Mesendoderm (in vitro differentiated cells): ENCODE results near the gene FNDC10.

Experiments used
- DNase-seq: peaks from one replicate; pipeline ENCODE4 v3.0.0; 2013
- H2AK5ac ChIP-seq: 2 replicates; pipeline ENCODE4 v1.6.1; 2013; ENCODE audit warnings: low read length, inconsistent platforms
- H2BK120ac ChIP-seq: 2 replicates; pipeline ENCODE4 v1.6.1; 2013; ENCODE audit warnings: low read depth, mild to moderate bottlenecking, low read length, moderate library complexity, mixed read lengths
- H2BK15ac ChIP-seq: replicated peaks from 2 replicates; pipeline ENCODE4 v1.6.1; 2013; ENCODE audit warnings: low read depth, mild to moderate bottlenecking, moderate library complexity
- H2BK5ac ChIP-seq: 2 replicates; pipeline ENCODE4 v1.6.1; 2013; ENCODE audit warnings: low read length, inconsistent platforms
- H3K18ac ChIP-seq: 2 replicates; pipeline ENCODE4 v1.6.1; 2013; ENCODE audit warnings: mild to moderate bottlenecking, low read length, mixed read lengths
- H3K23ac ChIP-seq: one replicate; pipeline ENCODE4 v1.6.1; 2013; ENCODE audit warnings: low read length
- H3K27ac ChIP-seq: 2 replicates; pipeline ENCODE4 v1.5.1; 2013; ENCODE audit warnings: low read depth, mild to moderate bottlenecking, inconsistent platforms, low read length, moderate library complexity
- H3K27me3 ChIP-seq: 2 replicates; pipeline ENCODE4 v1.6.1; 2013; ENCODE audit warnings: low read length, control low read depth, mild to moderate bottlenecking, inconsistent platforms; ENCODE audit not compliant: insufficient read depth, poor library complexity
- H3K36me3 ChIP-seq: 2 replicates; pipeline ENCODE4 v1.6.1; 2013; ENCODE audit warnings: low read length, inconsistent platforms; ENCODE audit not compliant: control insufficient read depth, insufficient read depth
- H3K4ac ChIP-seq: one replicate; pipeline ENCODE4 v1.6.1; 2013; ENCODE audit warnings: low read depth, mild to moderate bottlenecking, low read length, moderate library complexity
- H3K4me1 ChIP-seq: 2 replicates; pipeline ENCODE4 v1.6.1; 2013; ENCODE audit warnings: low read depth, low read length, inconsistent platforms; ENCODE audit not compliant: control insufficient read depth
- H3K4me2 ChIP-seq: 2 replicates; pipeline ENCODE4 v1.6.1; 2013; ENCODE audit warnings: low read length
- H3K4me3 ChIP-seq: 2 replicates; pipeline ENCODE4 v1.5.1; 2013; ENCODE audit warnings: mild to moderate bottlenecking, low read length
- H3K56ac ChIP-seq: one replicate; pipeline ENCODE4 v1.6.1; 2013; ENCODE audit warnings: low read length
- H3K79me1 ChIP-seq: 2 replicates; pipeline ENCODE4 v1.6.1; 2013; ENCODE audit warnings: low read length, inconsistent platforms
- H3K79me2 ChIP-seq: 2 replicates; pipeline ENCODE4 v1.6.1; 2013; ENCODE audit warnings: mild to moderate bottlenecking, low read length; ENCODE audit not compliant: control insufficient read depth, insufficient read depth
- H3K9ac ChIP-seq: 2 replicates; pipeline ENCODE4 v1.6.1; 2013; ENCODE audit warnings: low read length, inconsistent platforms
- H4K5ac ChIP-seq: one replicate; pipeline ENCODE4 v1.6.1; 2013; ENCODE audit warnings: low read length
- H4K8ac ChIP-seq: one replicate; pipeline ENCODE4 v1.6.1; 2013; ENCODE audit warnings: low read depth, mild to moderate bottlenecking, control low read depth, low read length, moderate library complexity
- WGBS: extraction: QIAGEN DNeasy Blood & Tissue Kit; methylation state at CpG from one replicate; pipeline ENCODE4 v1.1.7; 2013; ENCODE audit warnings: low lambda C conversion rate, missing lambda C conversion rate; ENCODE audit not compliant: insufficient coverage; ENCODE audit errors: extremely low coverage; 5-methylcytosine and 5-hydroxymethylcytosine counted together

Gene FNDC10

GRCh38 chr1:1582585-1583346 is 17.2 kb downstream of the FNDC10 start:
- Histone ChIP-seq H2BK120ac (no peak overlapping the region), H3K4me3 (no peak overlapping the region), H4K8ac (no peak overlapping the region), H3K4ac (no peak overlapping the region), H3K9ac (no peak overlapping the region), H3K79me2 (no peaks in the 10 kb centered on the region), H2AK5ac (no peak overlapping the region), H3K27ac (no peak overlapping the region), H4K5ac (no peak overlapping the region), H2BK5ac (no peak overlapping the region), H2BK15ac (no peak overlapping the region), H3K18ac (no peak overlapping the region), H3K27me3 (no peaks in the 10 kb centered on the region), H3K79me1 (no peaks in the 10 kb centered on the region), H3K4me2 (no peak overlapping the region), H3K23ac (no peak overlapping the region), H3K4me1 (no peaks in the 10 kb centered on the region), H3K56ac (no peak overlapping the region), H3K36me3 (no peaks in the 10 kb centered on the region)
- DNase-seq: no peak
- WGBS: no CpG with 5 or more reads among the region's 9 CpGs

DNA sequence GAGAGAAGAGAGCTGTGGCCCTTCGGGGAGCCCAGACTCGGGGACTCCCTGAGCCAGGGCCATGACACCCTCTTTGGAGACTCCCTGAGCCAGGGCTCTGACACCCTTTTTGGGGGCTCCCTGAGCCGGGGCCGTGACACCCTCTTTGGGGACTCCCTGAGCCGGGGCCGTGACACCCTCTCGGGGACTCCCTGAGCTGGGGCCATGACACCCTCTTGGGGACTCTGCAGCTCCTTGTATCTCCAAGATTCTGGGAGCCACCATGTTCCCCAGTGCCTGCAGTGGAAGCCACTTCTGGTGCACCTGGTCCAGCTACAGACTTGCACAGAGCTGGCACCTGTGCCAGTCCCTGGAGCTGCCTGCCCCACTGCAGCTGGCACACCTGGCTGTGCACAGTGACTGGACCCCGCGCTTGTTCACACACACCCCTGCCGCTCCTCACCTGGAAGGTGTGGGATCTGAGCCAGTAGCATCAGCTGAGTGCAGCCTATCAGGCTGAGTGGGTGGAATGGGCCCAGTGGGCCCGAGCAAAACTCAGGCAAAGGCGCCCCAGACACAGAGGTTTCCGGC is 21.5 kb downstream of the FNDC10 start:
- Histone ChIP-seq H3K56ac (no peak overlapping the region), H4K8ac (no peak overlapping the region), H3K18ac (no peak overlapping the region), H2BK15ac (no peak overlapping the region), H3K79me1 (no peaks in the 10 kb centered on the region), H4K5ac (no peak overlapping the region), H3K4me1 (no peaks in the 10 kb centered on the region), H3K9ac (no peak overlapping the region), H3K27me3 (no peaks in the 10 kb centered on the region), H3K23ac (no peak overlapping the region), H2BK120ac (no peak overlapping the region), H3K36me3 (no peaks in the 10 kb centered on the region), H2AK5ac (no peak overlapping the region), H3K79me2 (peaks cover 9% of the 10 kb centered on the region), H3K4ac (no peak overlapping the region), H3K4me2 (no peak overlapping the region), H3K4me3 (no peak overlapping the region), H3K27ac (no peak overlapping the region), H2BK5ac (no peak overlapping the region)
- no peak for DNase-seq
- no CpG with 5 or more reads among the region's 13 CpGs for WGBS

DNA sequence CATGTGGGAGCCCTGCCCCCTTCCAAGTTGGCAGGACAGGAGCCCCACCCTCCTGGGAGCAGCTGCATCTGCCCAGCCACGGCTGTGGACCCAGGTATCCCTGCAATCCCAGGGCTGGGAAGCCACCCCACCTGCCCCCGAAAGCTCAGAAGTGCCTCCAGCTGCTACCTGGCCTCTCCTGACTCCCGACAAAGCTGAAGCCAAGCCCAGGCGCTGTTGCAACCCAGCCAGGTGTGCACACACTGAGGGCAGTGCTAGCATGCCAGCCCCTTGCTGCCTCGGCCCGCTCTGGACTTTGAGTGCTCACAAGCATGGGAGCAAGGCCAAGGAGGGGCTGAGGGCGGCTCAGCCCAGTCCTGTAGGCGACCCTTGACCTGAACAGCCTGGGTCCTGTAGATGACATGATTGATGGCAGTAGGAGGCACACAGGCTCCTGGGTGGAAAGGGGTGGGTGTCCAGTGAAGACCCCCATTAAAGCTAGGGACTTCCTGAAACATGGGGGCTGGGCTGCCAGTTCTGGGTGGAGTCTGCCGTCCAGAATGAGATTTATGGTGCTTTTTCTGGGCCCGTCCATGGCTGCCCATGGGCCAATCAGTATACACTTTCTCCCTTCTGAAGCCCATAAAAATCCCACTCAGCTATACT is 22.4 kb downstream of the FNDC10 start:
- WGBS: no CpG with 5 or more reads among the region's 10 CpGs

DNA sequence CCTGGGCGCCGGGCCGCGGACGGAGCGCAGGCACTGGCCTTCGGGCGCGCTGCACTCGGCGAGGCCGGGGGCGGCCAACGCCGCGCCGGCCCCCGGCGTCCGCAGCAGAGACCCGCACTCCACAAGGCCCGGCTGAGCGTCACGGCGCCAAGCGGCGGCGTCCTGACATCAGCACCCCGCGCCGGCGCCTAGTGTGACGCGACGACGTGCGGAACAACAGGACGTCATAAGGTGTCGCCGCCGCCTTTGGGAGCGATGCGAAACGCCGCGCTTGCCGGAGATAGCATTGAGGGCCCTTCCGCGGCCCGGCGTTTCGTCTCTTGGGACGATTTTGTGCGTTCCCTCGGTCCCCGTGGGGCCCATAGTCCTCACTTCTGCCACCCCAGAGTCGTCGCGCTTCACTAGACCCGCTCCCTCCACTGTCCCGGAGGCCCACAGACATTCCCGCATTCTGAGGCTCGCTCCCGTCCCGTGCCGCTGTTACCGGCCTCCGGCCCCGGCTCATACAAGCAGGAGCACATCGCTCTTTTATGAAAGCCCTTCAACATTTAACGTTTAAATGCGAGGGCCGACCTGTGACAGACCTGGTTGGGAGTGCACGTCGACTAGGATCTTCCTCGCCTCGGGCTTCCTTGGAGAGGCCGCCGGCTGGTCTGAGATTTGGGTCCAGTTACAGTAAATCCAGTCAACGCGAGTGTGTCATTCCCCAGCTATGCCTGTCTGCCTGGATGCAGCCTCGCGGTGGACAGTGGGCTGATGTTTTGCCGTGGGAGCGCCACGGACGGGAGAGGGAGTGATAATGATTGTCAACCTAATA is 25.0 kb downstream of the FNDC10 start, which contains the start of gene SSU72:
SSU72 (minus strand) TSS at position 143 of the 817 bp plus-strand sequence. CDS start 306 bp downstream, outside the sequence.
- no peaks in the 10 kb centered on the region for H3K79me1 ChIP-seq
- H3K79me2 ChIP-seq: peaks cover 39% of the 10 kb centered on the region
- H3K27me3 ChIP-seq: no peaks in the 10 kb centered on the region
- H3K36me3 ChIP-seq: no peaks in the 10 kb centered on the region
- H3K23ac ChIP-seq: no peak within 1 kb of the TSS
- H3K56ac ChIP-seq: peak within 1 kb of the TSS; percentile 98
- peak within 1 kb of the TSS; percentile 96 for H3K4ac ChIP-seq
- H2BK5ac ChIP-seq: peak within 1 kb of the TSS; percentile 96
- no peak within 1 kb of the TSS for H2AK5ac ChIP-seq
- H2BK15ac ChIP-seq: no peak within 1 kb of the TSS
- no peaks in the 10 kb centered on the region for H3K4me1 ChIP-seq
- H4K8ac ChIP-seq: peak within 1 kb of the TSS; percentile 82
- H4K5ac ChIP-seq: no peak within 1 kb of the TSS
- H3K4me3 ChIP-seq: peak within 1 kb of the TSS; percentile 92
- H3K9ac ChIP-seq: peak within 1 kb of the TSS; percentile 97
- DNase-seq: peak; percentile 96
- no CpG with 5 or more reads among the region's 87 CpGs for WGBS
- H2BK120ac ChIP-seq: peak within 1 kb of the TSS; percentile 92
- peak within 1 kb of the TSS; percentile 86 for H3K27ac ChIP-seq
- H3K18ac ChIP-seq: peak within 1 kb of the TSS; percentile 97
- peak within 1 kb of the TSS; percentile 95 for H3K4me2 ChIP-seq

More for the DNA sequence above, 22.4 kb downstream of the FNDC10 start:
- H3K23ac ChIP-seq: no peak overlapping the region
- no peaks in the 10 kb centered on the region for H3K27me3 ChIP-seq
- H3K4me1 ChIP-seq: no peaks in the 10 kb centered on the region
- DNase-seq: no peak
- H4K5ac ChIP-seq: no peak overlapping the region
- H3K79me2 ChIP-seq: peaks cover 19% of the 10 kb centered on the region
- no peak overlapping the region for H2AK5ac ChIP-seq
- no peak overlapping the region for H3K4ac ChIP-seq
- no peak overlapping the region for H3K4me3 ChIP-seq
- no peak overlapping the region for H3K4me2 ChIP-seq
- no peaks in the 10 kb centered on the region for H3K79me1 ChIP-seq
- H2BK15ac ChIP-seq: no peak overlapping the region
- H3K18ac ChIP-seq: no peak overlapping the region
- no peaks in the 10 kb centered on the region for H3K36me3 ChIP-seq
- no peak overlapping the region for H3K56ac ChIP-seq
- H4K8ac ChIP-seq: no peak overlapping the region
- no peak overlapping the region for H3K27ac ChIP-seq
- H2BK5ac ChIP-seq: no peak overlapping the region
- H3K9ac ChIP-seq: no peak overlapping the region
- no peak overlapping the region for H2BK120ac ChIP-seq

- peak; percentile 79 for DNase-seq
- H2BK15ac ChIP-seq: no peak overlapping the region
- peak overlapping the region; percentile 86 for H3K27ac ChIP-seq
- peak overlapping the region; percentile 92 for H2BK120ac ChIP-seq
- no peak overlapping the region for H3K23ac ChIP-seq
- WGBS: no CpG with 5 or more reads among the region's 96 CpGs
- peak overlapping the region; percentile 92 for H3K4me3 ChIP-seq
- H2AK5ac ChIP-seq: no peak overlapping the region
- peaks cover 2% of the 10 kb centered on the region for H3K79me1 ChIP-seq
- no peak overlapping the region for H4K5ac ChIP-seq
- H3K56ac ChIP-seq: peak overlapping the region; percentile 98
- no peaks in the 10 kb centered on the region for H3K27me3 ChIP-seq
- peak overlapping the region; percentile 96 for H2BK5ac ChIP-seq
- peak overlapping the region; percentile 96 for H3K4ac ChIP-seq
- H3K9ac ChIP-seq: peak overlapping the region; percentile 97
- H3K36me3 ChIP-seq: no peaks in the 10 kb centered on the region
- H3K18ac ChIP-seq: peak overlapping the region; percentile 97
- peak overlapping the region; percentile 82 for H4K8ac ChIP-seq
- peaks cover 47% of the 10 kb centered on the region for H3K79me2 ChIP-seq
- H3K4me1 ChIP-seq: no peaks in the 10 kb centered on the region
- H3K4me2 ChIP-seq: peak overlapping the region; percentile 51
These were observed 25.9 kb downstream of the FNDC10 start for GRCh38 chr1:1573843-1574720.
